Mesendoderm (in vitro differentiated cells): Measurements from ENCODE around the gene TFDP1.

Experiments
- DNase-seq: peaks from one replicate; pipeline ENCODE4 v3.0.0; 2013
- H2AK5ac ChIP-seq: 2 replicates; pipeline ENCODE4 v1.6.1; 2013; ENCODE audit warnings: low read length, inconsistent platforms
- H2BK120ac ChIP-seq: 2 replicates; pipeline ENCODE4 v1.6.1; 2013; ENCODE audit warnings: low read depth, mild to moderate bottlenecking, low read length, moderate library complexity, mixed read lengths
- H2BK15ac ChIP-seq: replicated peaks from 2 replicates; pipeline ENCODE4 v1.6.1; 2013; ENCODE audit warnings: low read depth, mild to moderate bottlenecking, moderate library complexity
- H2BK5ac ChIP-seq: 2 replicates; pipeline ENCODE4 v1.6.1; 2013; ENCODE audit warnings: low read length, inconsistent platforms
- H3K18ac ChIP-seq: 2 replicates; pipeline ENCODE4 v1.6.1; 2013; ENCODE audit warnings: mild to moderate bottlenecking, low read length, mixed read lengths
- H3K23ac ChIP-seq: one replicate; pipeline ENCODE4 v1.6.1; 2013; ENCODE audit warnings: low read length
- H3K27ac ChIP-seq: 2 replicates; pipeline ENCODE4 v1.5.1; 2013; ENCODE audit warnings: low read depth, mild to moderate bottlenecking, inconsistent platforms, low read length, moderate library complexity
- H3K27me3 ChIP-seq: 2 replicates; pipeline ENCODE4 v1.6.1; 2013; ENCODE audit warnings: low read length, control low read depth, mild to moderate bottlenecking, inconsistent platforms; ENCODE audit not compliant: insufficient read depth, poor library complexity
- H3K36me3 ChIP-seq: 2 replicates; pipeline ENCODE4 v1.6.1; 2013; ENCODE audit warnings: low read length, inconsistent platforms; ENCODE audit not compliant: control insufficient read depth, insufficient read depth
- H3K4ac ChIP-seq: one replicate; pipeline ENCODE4 v1.6.1; 2013; ENCODE audit warnings: low read depth, mild to moderate bottlenecking, low read length, moderate library complexity
- H3K4me1 ChIP-seq: 2 replicates; pipeline ENCODE4 v1.6.1; 2013; ENCODE audit warnings: low read depth, low read length, inconsistent platforms; ENCODE audit not compliant: control insufficient read depth
- H3K4me2 ChIP-seq: 2 replicates; pipeline ENCODE4 v1.6.1; 2013; ENCODE audit warnings: low read length
- H3K4me3 ChIP-seq: 2 replicates; pipeline ENCODE4 v1.5.1; 2013; ENCODE audit warnings: mild to moderate bottlenecking, low read length
- H3K56ac ChIP-seq: one replicate; pipeline ENCODE4 v1.6.1; 2013; ENCODE audit warnings: low read length
- H3K79me1 ChIP-seq: 2 replicates; pipeline ENCODE4 v1.6.1; 2013; ENCODE audit warnings: low read length, inconsistent platforms
- H3K79me2 ChIP-seq: 2 replicates; pipeline ENCODE4 v1.6.1; 2013; ENCODE audit warnings: mild to moderate bottlenecking, low read length; ENCODE audit not compliant: control insufficient read depth, insufficient read depth
- H3K9ac ChIP-seq: 2 replicates; pipeline ENCODE4 v1.6.1; 2013; ENCODE audit warnings: low read length, inconsistent platforms
- H4K5ac ChIP-seq: one replicate; pipeline ENCODE4 v1.6.1; 2013; ENCODE audit warnings: low read length
- H4K8ac ChIP-seq: one replicate; pipeline ENCODE4 v1.6.1; 2013; ENCODE audit warnings: low read depth, mild to moderate bottlenecking, control low read depth, low read length, moderate library complexity
- WGBS: extraction: QIAGEN DNeasy Blood & Tissue Kit; methylation state at CpG from one replicate; pipeline ENCODE4 v1.1.7; 2013; ENCODE audit warnings: low lambda C conversion rate, missing lambda C conversion rate; ENCODE audit not compliant: insufficient coverage; ENCODE audit errors: extremely low coverage; 5-methylcytosine and 5-hydroxymethylcytosine counted together

Gene TFDP1

DNA sequence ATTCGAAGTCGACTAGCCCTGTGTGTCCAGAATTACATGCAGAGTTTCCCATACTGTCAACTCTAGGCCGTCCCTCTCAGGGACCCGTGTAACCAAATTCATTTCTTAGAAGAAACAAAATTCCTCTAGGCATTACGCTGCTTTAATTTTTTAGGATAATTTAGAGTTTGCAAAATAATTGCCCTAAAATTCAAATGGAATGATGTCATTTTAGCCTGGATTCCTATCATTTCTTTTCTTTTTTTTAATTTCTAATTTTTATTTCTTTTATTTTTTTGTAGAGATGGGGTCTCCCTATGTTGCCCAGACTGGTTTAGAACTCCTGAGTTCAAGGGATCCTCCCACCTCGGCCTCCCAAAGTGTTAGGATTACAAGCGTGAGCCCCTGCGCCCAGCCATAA, 74.8 kb downstream of the TFDP1 start:
- no CpG with 5 or more reads among the region's 8 CpGs for WGBS
- Histone ChIP-seq H3K23ac (no peak overlapping the region), H3K9ac (no peak overlapping the region), H4K5ac (no peak overlapping the region), H2BK5ac (no peak overlapping the region), H3K79me2 (no peaks in the 10 kb centered on the region), H3K27ac (no peak overlapping the region), H3K36me3 (no peaks in the 10 kb centered on the region), H3K27me3 (no peaks in the 10 kb centered on the region), H3K4me1 (no peaks in the 10 kb centered on the region), H3K4me2 (no peak overlapping the region), H3K4ac (no peak overlapping the region), H2BK15ac (no peak overlapping the region), H2BK120ac (no peak overlapping the region), H3K4me3 (no peak overlapping the region), H3K18ac (no peak overlapping the region), H4K8ac (no peak overlapping the region), H2AK5ac (no peak overlapping the region), H3K56ac (no peak overlapping the region), H3K79me1 (no peaks in the 10 kb centered on the region)
- no peak for DNase-seq

DNA sequence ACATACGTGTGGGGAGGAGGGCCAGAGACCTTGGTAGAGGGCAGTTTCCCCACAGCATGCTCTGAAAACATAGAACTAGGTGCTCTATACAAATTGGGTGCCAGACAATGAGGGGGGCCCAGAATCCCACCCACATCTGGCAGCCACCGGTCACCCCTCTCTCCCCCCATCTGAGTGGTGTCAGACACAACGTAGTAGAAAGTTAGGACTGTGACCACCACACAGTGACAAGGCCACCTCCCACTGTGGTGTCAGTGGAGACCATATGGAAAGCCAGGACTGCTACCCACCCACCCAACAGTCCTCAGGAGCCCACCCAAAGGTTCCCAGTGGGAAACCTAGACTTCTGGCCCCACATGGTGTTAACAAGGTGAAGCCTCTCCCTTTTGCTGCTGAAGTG, 75.5 kb downstream of the TFDP1 start:
- H3K27ac ChIP-seq: no peak overlapping the region
- WGBS: no CpG with 5 or more reads among the region's 3 CpGs

DNA sequence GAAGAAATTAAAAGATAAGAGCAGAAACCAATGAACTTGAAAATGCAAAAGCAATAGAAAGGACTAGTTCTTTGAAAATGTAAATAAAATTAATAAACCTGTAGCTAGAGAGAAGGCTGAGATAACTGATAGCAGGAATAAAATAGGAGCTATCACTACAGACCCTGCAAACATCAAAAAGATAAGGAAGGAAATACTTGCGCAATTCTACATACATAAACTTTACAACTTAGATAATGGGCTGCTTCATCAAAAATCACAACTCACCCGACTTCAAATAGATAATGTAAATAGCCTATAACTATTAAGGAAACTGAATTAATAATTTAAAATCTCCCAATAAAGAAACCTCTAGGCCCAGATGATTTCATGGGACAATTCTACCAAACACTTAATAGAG, 77.0 kb downstream of the TFDP1 start:
- no peak overlapping the region for H3K4ac ChIP-seq
- no peak overlapping the region for H2BK120ac ChIP-seq
- H3K18ac ChIP-seq: no peak overlapping the region
- H3K27me3 ChIP-seq: no peaks in the 10 kb centered on the region
- WGBS: 100% methylated on average over 1 of the region's 2 CpGs
- no peak overlapping the region for H3K27ac ChIP-seq
- H3K23ac ChIP-seq: no peak overlapping the region
- no peak overlapping the region for H3K9ac ChIP-seq
- no peak overlapping the region for H3K56ac ChIP-seq
- DNase-seq: no peak
- H3K4me2 ChIP-seq: no peak overlapping the region
- H4K8ac ChIP-seq: no peak overlapping the region
- H4K5ac ChIP-seq: no peak overlapping the region
- H3K79me1 ChIP-seq: no peaks in the 10 kb centered on the region
- no peak overlapping the region for H2BK5ac ChIP-seq
- no peak overlapping the region for H2AK5ac ChIP-seq
- no peak overlapping the region for H3K4me3 ChIP-seq
- no peak overlapping the region for H2BK15ac ChIP-seq
- no peaks in the 10 kb centered on the region for H3K36me3 ChIP-seq
- H3K4me1 ChIP-seq: no peaks in the 10 kb centered on the region
- H3K79me2 ChIP-seq: no peaks in the 10 kb centered on the region

More for the DNA sequence above, 75.5 kb downstream of the TFDP1 start:
- Histone ChIP-seq H4K5ac (no peak overlapping the region), H3K79me1 (no peaks in the 10 kb centered on the region), H3K56ac (no peak overlapping the region), H3K4me3 (no peak overlapping the region), H2BK5ac (no peak overlapping the region), H3K4me1 (no peaks in the 10 kb centered on the region), H4K8ac (no peak overlapping the region), H3K4ac (no peak overlapping the region), H2BK15ac (no peak overlapping the region), H3K36me3 (no peaks in the 10 kb centered on the region), H3K9ac (no peak overlapping the region), H3K4me2 (no peak overlapping the region), H2AK5ac (no peak overlapping the region), H3K23ac (no peak overlapping the region), H3K79me2 (no peaks in the 10 kb centered on the region), H3K27me3 (no peaks in the 10 kb centered on the region), H2BK120ac (no peak overlapping the region), H3K18ac (no peak overlapping the region)
- DNase-seq: no peak

DNA sequence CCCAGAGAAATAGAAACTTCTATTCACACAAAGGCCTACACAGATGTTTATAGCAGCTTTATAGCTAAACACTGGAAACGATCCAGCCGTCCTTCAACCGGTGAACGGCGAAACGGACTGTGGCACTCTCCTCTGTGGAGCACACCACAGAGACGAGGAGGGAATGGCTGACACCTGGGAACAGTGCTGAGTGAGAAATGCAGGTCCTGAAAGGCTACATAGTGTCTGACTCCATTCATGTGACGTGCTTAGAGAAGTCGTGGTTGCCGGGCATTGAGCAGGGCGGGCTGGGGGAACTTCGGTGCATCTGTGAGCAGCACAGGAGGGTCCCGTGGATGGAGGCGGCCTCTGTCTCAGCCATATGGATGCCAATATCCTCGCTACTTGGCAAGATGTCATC, 79.4 kb downstream of the TFDP1 start:
- Histone ChIP-seq H3K9ac (no peak overlapping the region), H3K4me1 (no peaks in the 10 kb centered on the region), H3K4me3 (no peak overlapping the region), H3K36me3 (no peaks in the 10 kb centered on the region), H4K5ac (no peak overlapping the region), H2AK5ac (no peak overlapping the region), H3K18ac (no peak overlapping the region), H3K4me2 (no peak overlapping the region), H3K79me2 (no peaks in the 10 kb centered on the region), H3K4ac (no peak overlapping the region), H2BK15ac (no peak overlapping the region), H3K23ac (no peak overlapping the region), H3K27ac (no peak overlapping the region), H3K79me1 (no peaks in the 10 kb centered on the region), H2BK5ac (no peak overlapping the region), H3K27me3 (no peaks in the 10 kb centered on the region), H4K8ac (no peak overlapping the region), H3K56ac (no peak overlapping the region), H2BK120ac (no peak overlapping the region)
- WGBS: no CpG with 5 or more reads among the region's 15 CpGs
- DNase-seq: no peak

DNA sequence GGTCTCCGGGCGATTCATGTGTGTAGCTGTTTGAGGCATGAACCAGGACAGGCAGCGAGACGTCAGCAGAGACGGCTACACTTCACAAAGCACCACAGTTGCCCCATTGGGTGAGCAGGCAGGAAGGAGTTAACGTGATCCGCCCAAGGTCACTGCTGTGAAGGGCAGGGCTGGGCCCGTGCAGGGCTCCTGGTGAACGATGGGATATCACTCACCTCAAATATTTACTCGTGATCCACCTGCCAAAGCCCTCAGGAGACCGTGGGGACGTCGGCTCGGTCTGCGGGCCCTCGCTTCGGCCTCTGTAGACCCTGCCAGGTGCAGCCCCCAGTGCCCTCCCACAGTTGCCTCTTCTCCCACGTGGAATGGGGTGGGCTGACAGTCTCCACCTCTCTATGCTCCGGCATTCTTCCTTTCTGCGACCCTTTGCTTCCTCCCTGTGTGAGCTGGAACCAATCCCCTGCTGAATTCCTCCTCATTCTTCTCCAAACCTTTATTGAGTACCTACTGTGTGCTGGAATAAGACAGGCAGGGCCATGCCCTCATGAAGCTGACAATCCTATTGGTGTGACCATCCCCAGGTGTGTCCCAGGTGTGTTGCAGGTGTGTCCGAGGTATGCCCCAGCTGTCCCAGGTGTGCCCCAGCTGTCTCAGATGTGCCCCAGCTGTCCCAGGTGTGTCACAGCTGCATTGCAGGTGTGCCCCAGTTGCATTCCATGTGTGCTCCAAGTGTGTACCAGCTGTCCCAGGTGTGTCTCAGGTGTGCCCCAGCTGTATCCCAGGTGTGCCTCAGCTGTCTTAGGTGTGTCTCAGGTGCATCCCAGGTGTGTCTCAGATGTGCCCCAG, 80.4 kb downstream of the TFDP1 start:
- H3K56ac ChIP-seq: no peak overlapping the region
- DNase-seq: no peak
- H3K4ac ChIP-seq: no peak overlapping the region
- no CpG with 5 or more reads among the region's 21 CpGs for WGBS
- no peak overlapping the region for H3K18ac ChIP-seq
- H3K4me2 ChIP-seq: no peak overlapping the region
- H4K5ac ChIP-seq: no peak overlapping the region
- no peak overlapping the region for H3K9ac ChIP-seq
- H2AK5ac ChIP-seq: no peak overlapping the region
- no peaks in the 10 kb centered on the region for H3K79me1 ChIP-seq
- H4K8ac ChIP-seq: no peak overlapping the region
- H3K27me3 ChIP-seq: no peaks in the 10 kb centered on the region
- no peak overlapping the region for H2BK15ac ChIP-seq
- H3K4me3 ChIP-seq: no peak overlapping the region
- H2BK120ac ChIP-seq: no peak overlapping the region
- H3K23ac ChIP-seq: no peak overlapping the region
- no peaks in the 10 kb centered on the region for H3K36me3 ChIP-seq
- H3K79me2 ChIP-seq: no peaks in the 10 kb centered on the region
- no peak overlapping the region for H2BK5ac ChIP-seq
- no peak overlapping the region for H3K27ac ChIP-seq
- H3K4me1 ChIP-seq: no peaks in the 10 kb centered on the region
